ENCODE data around the gene CRK. TPM values are rescaled to one million over a fixed set of nuclear protein-coding genes. Genes with fewer than 3 reads are reported as not detected.

The CRK gene
- polyA plus RNA-seq, 1 experiment: 110 TPM

GRCh38 chr17:1442187-1442586 lies 13.8 kb downstream of the CRK start:
- H3K27ac ChIP-seq (ENCODE audit: low read depth, low read length): no peak overlapping the region
- POLR2A ChIA-PET: no interaction called here
- CTCF ChIA-PET: no interaction called here

GRCh38 chr17:1440921-1441320 lies 15.1 kb downstream of the CRK start:
- TF ChIP-seq CTCF (IDR thresholded peaks at IDR 0.05; ENCODE audit: low read depth, low read length): no peak
- ChIA-PET CTCF (no interaction called here), POLR2A (no interaction called here)
- peak overlapping the region; percentile 21 for H3K27ac ChIP-seq (ENCODE audit: low read depth, low read length)
- no peak for DNase-seq (ENCODE audit: low read depth, low spot score)
- no peaks in the 10 kb centered on the region for H3K27me3 ChIP-seq (ENCODE audit: control insufficient read depth, insufficient read depth, low read length)
- H3K4me3 ChIP-seq (ENCODE audit: low read depth, low read length): no peak overlapping the region
- no peaks in the 10 kb centered on the region; the same call in 1 of the 2 replicates for H3K9me3 ChIP-seq (ENCODE audit: control insufficient read depth, insufficient read depth, low read length)

More at GRCh38 chr17:1442187-1442586, 13.8 kb downstream of the CRK start:
- TF ChIP-seq CTCF (IDR thresholded peaks at IDR 0.05; ENCODE audit: low read depth, low read length): no peak
- DNase-seq (ENCODE audit: low read depth, low spot score): no peak
- Histone ChIP-seq H3K27me3 (ENCODE audit: control insufficient read depth, insufficient read depth, low read length) (no peaks in the 10 kb centered on the region), H3K4me3 (ENCODE audit: low read depth, low read length) (no peak overlapping the region), H3K9me3 (ENCODE audit: control insufficient read depth, insufficient read depth, low read length) (no peaks in the 10 kb centered on the region; the same call in 1 of the 2 replicates)

- H3K27ac ChIP-seq (ENCODE audit: low read depth, low read length): peak overlapping the region; percentile 98
- DNase-seq (ENCODE audit: low read depth, low spot score): peak; percentile 67
- H3K4me3 ChIP-seq (ENCODE audit: low read depth, low read length): no peak overlapping the region
- H3K27me3 ChIP-seq (ENCODE audit: control insufficient read depth, insufficient read depth, low read length): no peaks in the 10 kb centered on the region
- no peak for TF ChIP-seq CTCF (IDR thresholded peaks at IDR 0.05; ENCODE audit: low read depth, low read length)
- no peaks in the 10 kb centered on the region; the same call in 1 of the 2 replicates for H3K9me3 ChIP-seq (ENCODE audit: control insufficient read depth, insufficient read depth, low read length)
- ChIA-PET POLR2A (interaction anchor here (0.6 to 0.9 kb wide), 10 partner anchors 10 to 443 kb away, joined by 3 to 6 read pairs (median 4); no protein-coding TSS in a partner anchor), CTCF (interaction anchor here (1.9 kb wide), 1 partner anchor 73 kb away, joined by 9 read pairs; no protein-coding TSS in a partner anchor)
Measured at GRCh38 chr17:1438593-1439083, 17.4 kb downstream of the CRK start.

GRCh38 chr17:1435326-1435725 lies 20.7 kb downstream of the CRK start:
- Histone ChIP-seq H3K9me3 (ENCODE audit: control insufficient read depth, insufficient read depth, low read length) (no peaks in the 10 kb centered on the region; the same call in 1 of the 2 replicates), H3K27me3 (ENCODE audit: control insufficient read depth, insufficient read depth, low read length) (no peaks in the 10 kb centered on the region), H3K4me3 (ENCODE audit: low read depth, low read length) (no peak overlapping the region), H3K27ac (ENCODE audit: low read depth, low read length) (no peak overlapping the region)
- CTCF ChIA-PET: interaction anchor here (1.9 kb wide), 1 partner anchor 70 kb away, joined by 7 read pairs; no protein-coding TSS in a partner anchor
- TF ChIP-seq CTCF (IDR thresholded peaks at IDR 0.05; ENCODE audit: low read depth, low read length): no peak
- DNase-seq (ENCODE audit: low read depth, low spot score): no peak
- POLR2A ChIA-PET: no interaction called here

GRCh38 chr17:1434150-1434549 lies 21.9 kb downstream of the CRK start:
- Histone ChIP-seq H3K9me3 (ENCODE audit: control insufficient read depth, insufficient read depth, low read length) (no peaks in the 10 kb centered on the region; the same call in 1 of the 2 replicates), H3K4me3 (ENCODE audit: low read depth, low read length) (no peak overlapping the region), H3K27ac (ENCODE audit: low read depth, low read length) (no peak overlapping the region), H3K27me3 (ENCODE audit: control insufficient read depth, insufficient read depth, low read length) (no peaks in the 10 kb centered on the region)
- DNase-seq (ENCODE audit: low read depth, low spot score): no peak
- CTCF ChIA-PET: interaction anchor here (1.9 kb wide), 1 partner anchor 68 kb away, joined by 7 read pairs; no protein-coding TSS in a partner anchor
- POLR2A ChIA-PET: no interaction called here
- TF ChIP-seq CTCF (IDR thresholded peaks at IDR 0.05; ENCODE audit: low read depth, low read length): no peak
